ENCODE results near the gene USP25. TPM values are rescaled to one million over a fixed set of nuclear protein-coding genes. Genes with fewer than 3 reads are reported as not detected.
A peak's percentile ranks its signal among the peaks of the same experiment; 100 is the strongest.

The USP25 gene
- total and polyA plus RNA-seq, 2 of the 8 experiments (the other 6 are each of a cell fraction or from before 2014, with no cell fraction given), result 11.2 to 48.1 TPM

- Histone ChIP-seq H3K4ac (replicated peaks; ENCODE audit: insufficient read length, low read depth, low read length) (no peak overlapping the region), H3K9me3 (ENCODE audit: insufficient read depth in 2 of 2, low read depth in 1 of 2, low read length in 1 of 2) (peaks cover 12 to 19% of the 10 kb centered on the region in 2 experiments), H3K14ac (ENCODE audit: insufficient read length) (no peak overlapping the region), H2BK120ac (replicated peaks; ENCODE audit: low read depth, low read length) (no peak overlapping the region), H3K18ac (ENCODE audit: extremely low read depth, low read length) (no peak overlapping the region), H3K27ac (ENCODE audit: low read depth, low read length) (no peak overlapping the region), H2BK12ac (ENCODE audit: low read depth, low read length) (no peak overlapping the region), H2BK20ac (ENCODE audit: low read length) (no peak overlapping the region), H4K8ac (ENCODE audit: extremely low read depth, insufficient read depth, low read length) (no peak overlapping the region; the same call in 1 of the 2 replicates), H3K27me3 (replicated peaks in 1 of 4; ENCODE audit: control insufficient read depth in 3 of 4, extremely low read depth in 1 of 4, insufficient read depth in 3 of 4, low read length in 3 of 4) (no peaks in the 10 kb centered on the region), H2BK15ac (ENCODE audit: low read length) (no peak overlapping the region), H3K23me2 (ENCODE audit: low read depth, low read length) (no peaks in the 10 kb centered on the region), H3K56ac (replicated peaks; ENCODE audit: insufficient read length, low read depth, low read length) (no peak overlapping the region), H3K4me1 (replicated peaks in 1 of 4; ENCODE audit: control insufficient read depth in 3 of 4, insufficient read depth in 4 of 4, low read length in 3 of 4) (0 out of 7 replicates have a peak, but pooled peaks cover 0 to 2% (median 0%) of the 10 kb centered on the region in 4 experiments), H2BK5ac (ENCODE audit: low read depth, low read length) (no peak overlapping the region), H2AK5ac (ENCODE audit: low read depth, low read length) (no peak overlapping the region), H4K20me1 (replicated peaks in 1 of 2; ENCODE audit: control insufficient read depth in 1 of 2, insufficient read depth in 2 of 2, low read length in 2 of 2) (peaks cover 0 to 1% of the 10 kb centered on the region in 2 experiments), H3K4me3 (ENCODE audit: extremely low read depth in 1 of 4, insufficient read depth in 2 of 4, low read depth in 3 of 4, low read length in 4 of 4) (no peak overlapping the region), H3K9ac (replicated peaks in 1 of 4; ENCODE audit: extremely low read depth in 1 of 4, low read depth in 3 of 4, low read length in 3 of 4) (no peak overlapping the region), H3K79me1 (ENCODE audit: low read depth, low read length) (no peaks in the 10 kb centered on the region), H4K91ac (replicated peaks; ENCODE audit: insufficient read length, low read length) (no peak overlapping the region), H3K79me2 (ENCODE audit: control insufficient read depth in 1 of 2, insufficient read depth in 2 of 2, low read length in 2 of 2) (no peaks in the 10 kb centered on the region; a peak in 1 of 4 replicates), H3K23ac (ENCODE audit: insufficient read length) (no peak overlapping the region), H2AFZ (ENCODE audit: low read length) (no peak overlapping the region), H3K4me2 (ENCODE audit: insufficient read depth in 1 of 2, low read depth in 2 of 2, low read length in 2 of 2) (no peak overlapping the region), H4K5ac (ENCODE audit: insufficient read length, low read depth, low read length) (no peak overlapping the region), H3K36me3 (ENCODE audit: control insufficient read depth in 2 of 4, insufficient read depth in 4 of 4, low read length in 3 of 4) (peaks cover 2 to 47% (median 23%) of the 10 kb centered on the region in 4 experiments; a peak in 7 of 8 replicates)
- DNase-seq (ENCODE audit: low read depth in 1 of 2, low spot score in 2 of 2) (no peak), FAIRE-seq (no peak)
- ChIA-PET CTCF (ENCODE audit: partially characterized antibody) (no interaction called here), POLR2A (ENCODE audit: partially characterized antibody) (no interaction called here)
- TF ChIP-seq CTCF (IDR thresholded peaks at IDR 0.05; ENCODE audit: control extremely low read depth in 1 of 3, insufficient read depth in 1 of 3, low read depth in 1 of 3, low read length in 3 of 3), result peak in 1 of 3 experiments; percentile 3; a peak in 1 of 4 replicates
- TF ChIP-seq EGR1 (IDR thresholded peaks at IDR 0.05; ENCODE audit: borderline replicate concordance, low read depth, low read length), result no peak
- no peak for TF ChIP-seq RBBP5 (IDR thresholded peaks at IDR 0.05; ENCODE audit: borderline replicate concordance, low read depth, low read length)
- TF ChIP-seq SP2 (IDR thresholded peaks at IDR 0.05; ENCODE audit: low read length), result no peak
- no peak for TF ChIP-seq USF2 (IDR thresholded peaks at IDR 0.05; ENCODE audit: low read length)
- WGBS, 2 experiments (ENCODE audit: extremely low coverage in 1 of 2, insufficient coverage in 1 of 2, insufficient read length in 1 of 2, insufficient replicate concordance in 2 of 2, low coverage in 1 of 2, low lambda C conversion rate in 2 of 2, missing lambda C conversion rate in 1 of 2), result 90% methylated on average over 3 of the region's 3 CpGs; no CpG with 5 or more reads in 1 of the 2 experiments
These were observed 85.5 kb downstream of the USP25 start for GRCh38 chr21:15815285-15815684.

All from H1 (cell line).